Suppressor macrophage (primary cell): Measurements from ENCODE around the gene ACKR2.

ENCODE experiments used
- DNase-seq, 4 experiments: peaks; one replicate each; pipeline ENCODE4 v3.0.0-alpha.2; 2020 to 2022

The ACKR2 gene

GRCh38 chr3:42864321-42864950 lies 55.2 kb downstream of the ACKR2 start:
- DNase-seq, result no peak

- DNase-seq, result no peak
Observed at GRCh38 chr3:42865256-42865655, 56.0 kb downstream of the ACKR2 start.

GRCh38 chr3:42867138-42867537 lies 57.9 kb downstream of the ACKR2 start:
- DNase-seq, result no peak

DNA sequence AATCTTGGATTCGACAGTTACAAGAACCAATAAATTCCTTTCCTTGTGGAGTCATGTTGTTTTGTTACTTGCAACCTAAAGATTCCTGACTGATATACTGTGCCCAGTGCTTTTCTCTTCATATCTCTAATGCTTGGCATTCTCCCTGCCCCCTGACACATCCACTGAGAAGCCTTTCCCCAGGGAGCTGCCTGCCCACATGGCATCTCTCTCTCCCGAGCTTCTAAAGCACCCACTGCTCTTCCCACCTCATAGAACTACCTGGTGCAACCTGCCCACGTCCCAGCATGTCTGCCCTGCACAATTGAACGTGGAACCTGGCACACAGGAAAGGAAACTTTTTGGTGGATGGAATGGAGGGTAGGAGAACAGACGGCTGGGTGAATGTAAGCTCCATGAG lies 59.6 kb downstream of the ACKR2 start:
- DNase-seq, result no peak

- no peak for DNase-seq
Observed at GRCh38 chr3:42871592-42872196, 62.4 kb downstream of the ACKR2 start.

GRCh38 chr3:42872718-42873117 lies 63.5 kb downstream of the ACKR2 start:
- DNase-seq, result no peak

DNA sequence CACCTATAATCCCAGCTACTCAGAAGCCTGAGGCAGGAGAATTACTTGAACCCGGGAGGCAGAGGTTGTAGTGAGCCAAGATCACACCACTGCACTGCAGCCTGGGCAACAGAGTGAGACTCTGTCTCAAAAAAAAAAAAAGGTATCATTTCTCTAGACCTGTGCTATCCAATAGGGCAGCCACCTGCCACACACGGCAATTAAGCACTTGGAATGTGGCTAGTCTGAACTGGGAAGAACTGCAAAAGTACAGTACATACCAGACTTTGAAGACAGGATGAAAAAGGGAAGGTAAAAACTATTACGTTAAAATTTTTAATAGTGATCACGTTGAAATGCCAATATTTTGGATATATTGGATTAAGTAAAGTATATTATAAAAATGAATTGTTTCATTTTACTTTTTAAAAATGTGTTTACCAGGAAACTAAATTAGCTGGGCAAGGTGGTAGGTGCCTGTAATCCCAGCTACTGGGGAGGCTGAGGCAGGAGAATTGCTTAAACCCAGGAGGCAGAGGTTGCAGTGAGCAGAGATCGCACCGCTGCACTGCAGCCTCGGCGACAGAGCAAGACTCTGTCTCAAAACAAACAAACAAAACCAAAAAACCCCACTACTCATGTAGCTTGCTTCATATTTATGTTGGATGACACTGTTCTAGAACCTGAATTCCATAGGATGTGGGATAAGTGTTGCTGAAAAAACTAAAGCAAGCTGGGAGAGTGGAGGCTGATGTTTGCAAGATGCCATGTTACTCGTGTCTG lies 64.2 kb downstream of the ACKR2 start:
- DNase-seq, result no peak

GRCh38 chr3:42874749-42875148 lies 65.5 kb downstream of the ACKR2 start:
- no peak for DNase-seq

DNA sequence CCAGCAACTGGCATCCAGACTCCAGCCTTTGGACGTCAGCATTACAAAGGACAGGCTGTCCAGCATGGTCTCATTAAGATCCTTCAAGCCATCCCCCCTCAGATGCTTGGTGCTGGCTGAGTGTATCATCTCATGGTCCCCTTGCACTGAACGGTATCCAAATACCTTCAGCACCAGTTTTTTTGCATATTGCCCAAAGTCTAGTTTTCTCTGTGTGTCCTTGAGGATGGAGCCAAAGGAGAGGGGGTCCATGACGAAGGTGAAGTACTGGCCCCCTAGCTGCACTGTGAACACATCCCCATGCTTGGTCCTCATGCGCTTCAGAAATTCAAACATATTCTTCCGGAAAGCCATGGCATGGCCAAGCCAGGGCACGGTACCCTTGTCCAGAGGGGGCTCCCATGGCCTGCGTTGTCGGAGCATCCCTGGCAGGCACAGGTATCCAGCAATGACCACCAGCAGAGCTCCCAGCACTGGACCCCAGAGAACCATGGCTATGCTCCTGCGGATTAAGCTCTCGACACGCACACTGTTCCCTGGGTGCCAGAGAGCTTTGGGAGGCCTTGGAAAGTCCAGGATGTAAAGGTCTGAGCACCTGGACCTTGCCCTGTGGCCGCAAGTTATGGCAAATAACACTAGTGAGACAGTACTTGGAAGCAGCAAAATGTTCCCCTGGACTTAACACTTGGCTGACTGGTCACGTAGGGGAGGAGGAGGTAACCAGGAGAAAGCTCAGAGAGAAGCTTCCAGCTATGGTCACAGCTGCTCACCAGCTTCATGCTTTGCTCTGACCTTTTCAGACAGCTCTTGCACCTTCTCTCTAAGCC lies 66.3 kb downstream of the ACKR2 start, which contains the start of gene CYP8B1:
Gene CYP8B1 (minus strand): TSS at position 555 of the 827 bp plus-strand sequence. CDS start 63 bp downstream, at position 492.
- no peak for DNase-seq

DNA sequence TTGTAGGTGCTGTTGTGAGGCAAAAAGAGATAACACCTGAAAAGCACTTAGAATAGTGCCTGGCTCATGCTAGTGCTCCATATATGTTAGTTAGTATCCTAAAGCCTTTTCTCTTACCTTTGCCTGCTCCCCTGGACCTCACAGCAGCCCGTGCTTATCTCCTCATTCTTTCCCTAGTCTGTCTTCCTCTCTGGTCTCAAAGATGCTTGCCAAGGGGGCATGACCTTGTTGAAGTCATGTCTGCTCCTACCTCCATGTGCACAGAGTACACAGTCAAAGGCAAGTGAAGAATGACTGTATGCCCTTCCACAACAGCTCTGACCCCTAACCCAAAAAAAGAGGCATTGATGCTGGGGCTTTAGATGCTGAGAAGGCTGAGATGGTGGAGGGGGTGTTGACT lies 67.2 kb downstream of the ACKR2 start:
- no peak for DNase-seq

DNA sequence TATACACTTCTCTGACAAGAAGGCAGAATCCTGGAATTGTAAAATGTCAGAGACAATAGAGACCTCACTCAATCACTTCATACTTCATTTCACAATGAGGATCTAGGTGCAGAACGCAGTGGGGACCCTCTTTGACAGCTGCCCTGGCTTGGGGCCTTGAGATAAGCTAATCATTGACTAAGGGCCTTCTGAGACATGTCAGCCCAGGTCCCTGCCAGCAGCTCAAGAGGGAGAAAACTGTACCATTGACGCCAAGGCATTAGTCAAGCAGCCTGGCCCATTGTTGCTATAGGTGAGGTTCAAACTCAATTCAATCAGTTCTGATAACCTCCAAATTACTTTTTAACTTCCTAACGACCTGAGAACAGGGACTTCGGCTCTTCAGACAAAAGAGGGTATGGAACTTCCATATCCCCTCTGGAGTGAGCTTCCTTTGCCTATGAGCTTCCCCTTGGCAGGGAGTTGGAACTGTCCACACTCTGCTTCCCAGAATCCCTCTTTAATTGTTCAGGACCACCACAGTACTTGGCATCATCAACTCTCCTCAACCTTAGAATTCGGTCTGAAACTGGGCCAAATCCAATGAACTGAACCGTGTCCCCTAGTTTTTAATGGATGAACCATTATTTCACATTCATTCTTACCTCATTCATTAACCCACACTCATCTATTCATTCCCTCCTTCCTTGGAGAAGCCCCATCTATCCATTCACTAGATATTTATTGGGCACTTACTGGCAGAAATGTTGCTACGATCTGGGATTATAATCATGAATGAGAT lies 67.9 kb downstream of the ACKR2 start:
- no peak for DNase-seq

GRCh38 chr3:42877881-42878280 lies 68.6 kb downstream of the ACKR2 start:
- DNase-seq, result no peak

DNA sequence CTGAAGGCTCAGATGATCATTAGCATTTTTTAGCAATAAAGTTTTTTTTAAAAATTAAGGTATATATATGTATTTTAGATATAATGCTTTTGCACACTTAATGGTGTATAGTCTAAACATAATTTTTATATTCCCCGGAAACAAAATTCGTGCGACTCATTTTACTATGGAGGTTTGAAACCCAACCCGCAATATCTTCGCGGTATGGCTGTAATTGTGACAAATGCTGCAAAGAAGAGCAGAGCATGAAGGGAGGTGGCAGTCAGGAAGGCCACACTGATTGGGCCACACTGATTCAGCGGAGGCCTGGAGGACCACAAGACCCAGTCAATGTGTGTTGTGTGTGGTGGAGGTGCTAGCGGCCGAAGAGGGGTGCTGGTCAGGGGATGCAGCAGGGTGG lies 70.9 kb downstream of the ACKR2 start:
- DNase-seq, result no peak

- peak; percentile 84 to 91 (median 88) for DNase-seq
Observed at GRCh38 chr3:42880601-42881451, 71.6 kb downstream of the ACKR2 start.

DNA sequence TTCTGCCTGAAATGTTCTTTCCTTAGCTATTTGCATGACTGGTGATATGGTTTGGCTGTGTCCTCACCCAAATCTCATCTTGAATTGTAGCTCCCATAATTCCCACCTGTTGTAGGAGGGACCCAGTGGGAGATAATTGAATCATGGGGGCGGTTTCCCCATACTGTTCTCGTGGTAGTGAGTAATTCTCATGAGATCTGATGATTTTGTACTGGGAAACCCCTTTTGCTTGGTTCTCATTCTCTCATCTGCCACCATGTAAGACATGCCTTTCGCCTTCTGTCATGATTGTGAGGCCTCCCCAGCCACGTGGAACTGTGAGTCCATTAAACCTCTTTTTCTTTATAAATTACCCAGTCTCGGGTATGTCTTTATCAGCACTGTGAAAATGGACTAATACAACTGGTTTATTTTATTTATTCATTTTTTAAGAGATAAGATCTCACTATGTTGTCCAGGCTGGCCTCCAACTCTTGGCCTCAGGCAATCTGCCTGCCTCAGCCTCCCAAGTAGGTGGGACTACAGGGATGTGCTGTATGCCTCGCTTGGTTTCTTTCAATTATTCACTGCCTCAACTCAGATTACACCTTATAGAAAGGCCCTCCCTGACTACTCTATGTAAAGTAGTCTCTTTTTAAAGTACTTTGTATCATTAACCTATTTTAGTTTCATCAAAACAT lies 74.1 kb downstream of the ACKR2 start:
- peak in 2 of 4 experiments; percentile 14 to 30 for DNase-seq

GRCh38 chr3:42884324-42884723 lies 75.1 kb downstream of the ACKR2 start:
- DNase-seq, result no peak

DNA sequence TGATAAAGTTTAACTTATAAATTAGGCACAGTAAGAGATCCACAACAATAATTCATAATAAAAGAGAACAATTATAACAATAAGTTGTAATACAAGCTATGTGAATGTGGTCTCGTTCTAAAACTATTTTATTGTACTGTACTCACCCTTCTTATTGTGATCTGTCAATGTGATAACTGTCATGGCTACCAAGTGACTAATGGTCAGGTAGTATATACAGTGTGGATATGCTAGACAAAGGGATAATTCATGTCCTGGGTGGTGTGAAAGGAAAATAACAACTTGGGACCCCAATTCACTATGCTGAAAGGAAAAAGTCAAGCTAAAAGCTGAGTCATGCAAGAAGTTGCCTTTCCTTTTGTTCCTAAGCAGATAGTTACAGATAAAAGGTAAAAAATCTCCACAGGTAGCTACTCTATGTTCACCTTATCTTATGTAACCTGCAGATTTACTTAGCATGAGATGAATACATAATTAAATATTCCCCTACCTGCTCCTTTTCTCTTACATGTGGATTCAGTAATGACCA lies 77.1 kb downstream of the ACKR2 start:
- no peak for DNase-seq

- no peak for DNase-seq
Observed at GRCh38 chr3:42887084-42887483, 77.8 kb downstream of the ACKR2 start.

GRCh38 chr3:42891042-42891441 lies 81.8 kb downstream of the ACKR2 start:
- DNase-seq, result no peak

- DNase-seq, result peak in 1 of 4 experiments; percentile 7
Observed at GRCh38 chr3:42892169-42892568, 82.9 kb downstream of the ACKR2 start.
